OCI-LY7 (cell line): Measurements from ENCODE around the gene CACTIN. TPM values are rescaled to one million over a fixed set of nuclear protein-coding genes. Genes with fewer than 3 reads are reported as not detected.
A peak's percentile ranks its signal among the peaks of the same experiment; 100 is the strongest.
"Not testable (repeated sequence)": the region's sequence is repeated elsewhere in the genome, so short reads cannot be mapped to it uniquely, and the experiment has no call there.

Source experiments
- BruUV-seq: library from RNA; stranded (reverse); fragments of 400-500 nt; replicated peaks from 2 replicates; lab custom pipeline; 2021; lab: Mats Ljungman, UMichigan
- CTCF ChIA-PET: fragments of 300-600 bp; sonication (Branson Sonifier 250); formaldehyde crosslinking; loops from one replicate; lab custom pipeline; 2022; ENCODE audit warnings: antibody characterized with exemption; ENCODE audit not compliant: unreplicated experiment; lab: Charles Lee
- POLR2A ChIA-PET: fragments of 300-600 bp; sonication (Branson Sonifier 250); formaldehyde crosslinking; loops from one replicate; lab custom pipeline; 2022; ENCODE audit warnings: antibody characterized with exemption; lab: Charles Lee
- DNase-seq: peaks from one replicate; pipeline ENCODE4 v3.0.0-alpha.2; 2015; ENCODE audit warnings: low spot score
- H2AFZ ChIP-seq: fragments of 200-600 bp; sonication (generic), shearing (Covaris generic); 2 replicates; pipeline ENCODE4 v1.6.1; 2014; ENCODE audit warnings: mild to moderate bottlenecking, antibody characterized with exemption, low read length, moderate library complexity
- H3K27ac ChIP-seq: fragments of 200-600 bp; sonication (generic); 2 replicates; pipeline ENCODE4 v1.5.1; 2014; ENCODE audit warnings: mixed run types, low read depth, mild to moderate bottlenecking, moderate library complexity, low read length, inconsistent platforms; ENCODE audit not compliant: poor library complexity, severe bottlenecking
- H3K36me3 ChIP-seq: fragments of 200-600 bp; sonication (generic); 2 replicates; pipeline ENCODE4 v1.6.1; 2014; ENCODE audit warnings: mild to moderate bottlenecking, antibody characterized with exemption, low read length, moderate library complexity, mixed read lengths; ENCODE audit not compliant: insufficient read depth
- H3K4me1 ChIP-seq: fragments of 200-600 bp; sonication (generic); 2 replicates; pipeline ENCODE4 v1.5.1; 2014; ENCODE audit warnings: mild to moderate bottlenecking, low read length; ENCODE audit not compliant: insufficient read depth, poor library complexity, severe bottlenecking
- H3K4me2 ChIP-seq: fragments of 200-600 bp; sonication (generic); 2 replicates; pipeline ENCODE4 v1.6.1; 2014; ENCODE audit warnings: mild to moderate bottlenecking, low read length
- H3K4me3 ChIP-seq: fragments of 200-600 bp; sonication (generic); 2 replicates; pipeline ENCODE4 v1.5.1; 2014; ENCODE audit warnings: mild to moderate bottlenecking, low read depth, low read length; ENCODE audit not compliant: poor library complexity, severe bottlenecking
- H3K79me2 ChIP-seq: fragments of 200-600 bp; sonication (generic); 2 replicates; pipeline ENCODE4 v1.6.1; 2016; ENCODE audit warnings: low read depth, mild to moderate bottlenecking, low read length, moderate library complexity, mixed read lengths; ENCODE audit not compliant: insufficient read depth
- H3K9me2 ChIP-seq: fragments of 200-600 bp; sonication (generic); 2 replicates; pipeline ENCODE4 v1.6.1; 2016; ENCODE audit warnings: mild to moderate bottlenecking, low read length, mixed read lengths; ENCODE audit not compliant: insufficient read depth
- H3K9me3 ChIP-seq: fragments of 200-600 bp; sonication (generic); 2 replicates; pipeline ENCODE4 v1.6.1; 2014; ENCODE audit warnings: mild to moderate bottlenecking, mixed run types, low read length, mixed read lengths
- H4K20me1 ChIP-seq: fragments of 200-600 bp; sonication (generic); 2 replicates; pipeline ENCODE4 v1.6.1; 2014; ENCODE audit warnings: mild to moderate bottlenecking, antibody characterized with exemption, low read length, moderate library complexity, mixed read lengths; ENCODE audit not compliant: insufficient read depth
- EZH2phosphoT487 ChIP-seq: fragments of 200-600 bp; sonication (generic); IDR thresholded peaks from 2 replicates; pipeline ENCODE4 v1.6.1; 2018; ENCODE audit warnings: low read depth, borderline replicate concordance, mild to moderate bottlenecking, mixed run types, antibody characterized with exemption, low read length, moderate library complexity, mixed read lengths
- intact Hi-C: fragments of 100-400 bp; cut with micrococcal nuclease; formaldehyde crosslinking; loops from one replicate; pipeline ENCODE4 v1.10.0; 2022; ENCODE audit not compliant: unreplicated experiment
- total RNA-seq, 2 experiments: library from RNA; depleted of rRNA in 1 of 2; stranded (reverse); fragments of >200 nt in 1 of 2; shearing (Covaris generic) in 1 of 2; gene quantifications; 2 replicates each; pipeline ENCODE4 v1.2.3, GENCODE V29; 2014 to 2022
- TF ChIP-seq, protein P1 (sequence below): fragments of 200-600 bp; sonication (generic); conservative IDR thresholded peaks from 2 replicates; pipeline ENCODE4 v1.5.1; 2014; ENCODE audit warnings: mild to moderate bottlenecking, antibody characterized with exemption, low read length, moderate library complexity, mixed read lengths

The CACTIN gene
- total RNA-seq, 2 experiments from 2014 or later, result 34.2 to 35.9 TPM

DNA sequence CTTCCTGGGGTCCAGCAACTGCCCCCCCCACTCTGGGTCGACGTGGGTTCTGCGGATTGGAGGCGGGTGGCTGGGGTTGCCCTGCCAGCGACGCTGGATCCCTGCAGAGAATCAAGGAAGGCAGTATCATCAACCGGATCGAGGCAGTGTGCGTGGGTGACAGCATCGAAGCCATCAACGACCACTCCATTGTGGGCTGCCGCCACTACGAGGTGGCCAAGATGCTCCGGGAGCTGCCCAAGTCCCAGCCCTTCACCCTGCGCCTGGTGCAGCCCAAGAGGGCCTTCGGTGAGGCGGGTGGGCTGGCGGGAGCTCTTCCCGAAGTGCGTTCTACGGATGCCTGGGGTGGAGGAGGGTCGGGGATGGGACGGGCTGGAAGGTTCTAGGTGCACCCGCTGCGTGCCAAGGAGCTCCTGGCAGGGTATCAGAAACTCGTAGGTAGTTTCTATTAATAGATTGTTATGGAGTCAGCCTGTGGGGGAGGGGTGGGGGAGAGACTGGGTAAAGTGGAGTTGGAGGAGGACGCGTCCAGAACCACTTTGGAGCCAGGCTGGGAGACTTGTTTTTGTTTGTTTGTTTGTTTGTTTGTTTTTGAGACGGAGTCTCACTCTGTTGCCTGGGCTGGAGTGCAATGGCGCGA, 39.8 kb downstream of the CACTIN start:
- no TSS peak for BruUV-seq
- Histone ChIP-seq H3K9me2 (no peaks in the 10 kb centered on the region), H4K20me1 (no peaks in the 10 kb centered on the region), H3K4me3 (no peak overlapping the region), H3K9me3 (no peaks in the 10 kb centered on the region; the same call in 1 of the 2 replicates), H2AFZ (no peak overlapping the region), H3K27ac (no peak overlapping the region), H3K4me2 (no peak overlapping the region), H3K4me1 (no peaks in the 10 kb centered on the region), H3K79me2 (no peaks in the 10 kb centered on the region), H3K36me3 (no peaks in the 10 kb centered on the region)
- ChIA-PET POLR2A (no interaction called here), CTCF (interaction anchor here (0.6 kb wide), 1 partner anchor 32 kb away, joined by 4 read pairs; no protein-coding TSS in a partner anchor)
- TF ChIP-seq, protein P1, sequence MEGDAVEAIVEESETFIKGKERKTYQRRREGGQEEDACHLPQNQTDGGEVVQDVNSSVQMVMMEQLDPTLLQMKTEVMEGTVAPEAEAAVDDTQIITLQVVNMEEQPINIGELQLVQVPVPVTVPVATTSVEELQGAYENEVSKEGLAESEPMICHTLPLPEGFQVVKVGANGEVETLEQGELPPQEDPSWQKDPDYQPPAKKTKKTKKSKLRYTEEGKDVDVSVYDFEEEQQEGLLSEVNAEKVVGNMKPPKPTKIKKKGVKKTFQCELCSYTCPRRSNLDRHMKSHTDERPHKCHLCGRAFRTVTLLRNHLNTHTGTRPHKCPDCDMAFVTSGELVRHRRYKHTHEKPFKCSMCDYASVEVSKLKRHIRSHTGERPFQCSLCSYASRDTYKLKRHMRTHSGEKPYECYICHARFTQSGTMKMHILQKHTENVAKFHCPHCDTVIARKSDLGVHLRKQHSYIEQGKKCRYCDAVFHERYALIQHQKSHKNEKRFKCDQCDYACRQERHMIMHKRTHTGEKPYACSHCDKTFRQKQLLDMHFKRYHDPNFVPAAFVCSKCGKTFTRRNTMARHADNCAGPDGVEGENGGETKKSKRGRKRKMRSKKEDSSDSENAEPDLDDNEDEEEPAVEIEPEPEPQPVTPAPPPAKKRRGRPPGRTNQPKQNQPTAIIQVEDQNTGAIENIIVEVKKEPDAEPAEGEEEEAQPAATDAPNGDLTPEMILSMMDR, result no peak
- TF ChIP-seq EZH2phosphoT487, result no peak
- DNase-seq, result no peak
- intact Hi-C loops, result no loop called here

DNA sequence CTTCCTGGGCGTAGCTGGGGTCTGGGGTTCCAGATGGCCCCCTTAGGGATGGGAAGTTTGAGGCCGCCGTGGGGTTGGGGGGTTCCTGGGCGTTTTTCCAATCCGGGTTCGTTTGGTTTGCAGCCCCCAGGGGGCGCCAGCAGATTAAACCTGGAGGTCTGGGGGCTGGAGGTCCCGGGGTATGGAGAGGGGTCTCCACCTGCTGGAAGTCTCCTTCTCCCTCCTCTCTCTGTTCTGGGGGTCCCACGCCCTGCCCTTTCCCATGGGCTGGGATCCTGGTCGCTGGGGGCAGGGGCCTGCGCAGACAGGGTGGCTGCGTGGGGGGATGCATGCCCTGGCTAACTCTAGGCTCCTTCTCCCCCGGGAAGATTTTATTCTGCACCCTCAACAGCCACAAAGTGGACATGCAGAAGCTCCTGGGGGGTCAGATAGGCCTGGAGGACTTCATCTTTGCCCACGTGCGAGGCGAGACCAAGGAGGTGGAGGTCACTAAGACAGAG, 40.4 kb downstream of the CACTIN start:
- no peak overlapping the region for H2AFZ ChIP-seq
- no peaks in the 10 kb centered on the region for H3K9me3 ChIP-seq
- no peaks in the 10 kb centered on the region for H3K36me3 ChIP-seq
- intact Hi-C loops, result no loop called here
- H3K9me2 ChIP-seq, result no peaks in the 10 kb centered on the region
- POLR2A ChIA-PET, result no interaction called here
- no TSS peak for BruUV-seq
- no peak overlapping the region for H3K27ac ChIP-seq
- H3K4me2 ChIP-seq, result no peak overlapping the region
- H3K79me2 ChIP-seq, result no peaks in the 10 kb centered on the region
- CTCF ChIA-PET, result interaction anchor here (0.6 kb wide), 1 partner anchor 32 kb away, joined by 4 read pairs; no protein-coding TSS in a partner anchor
- H4K20me1 ChIP-seq, result no peaks in the 10 kb centered on the region
- TF ChIP-seq EZH2phosphoT487, result no peak
- TF ChIP-seq, protein P1, result peak; percentile 80
- no peak overlapping the region for H3K4me3 ChIP-seq
- H3K4me1 ChIP-seq, result no peaks in the 10 kb centered on the region
- peak; percentile 30 for DNase-seq

DNA sequence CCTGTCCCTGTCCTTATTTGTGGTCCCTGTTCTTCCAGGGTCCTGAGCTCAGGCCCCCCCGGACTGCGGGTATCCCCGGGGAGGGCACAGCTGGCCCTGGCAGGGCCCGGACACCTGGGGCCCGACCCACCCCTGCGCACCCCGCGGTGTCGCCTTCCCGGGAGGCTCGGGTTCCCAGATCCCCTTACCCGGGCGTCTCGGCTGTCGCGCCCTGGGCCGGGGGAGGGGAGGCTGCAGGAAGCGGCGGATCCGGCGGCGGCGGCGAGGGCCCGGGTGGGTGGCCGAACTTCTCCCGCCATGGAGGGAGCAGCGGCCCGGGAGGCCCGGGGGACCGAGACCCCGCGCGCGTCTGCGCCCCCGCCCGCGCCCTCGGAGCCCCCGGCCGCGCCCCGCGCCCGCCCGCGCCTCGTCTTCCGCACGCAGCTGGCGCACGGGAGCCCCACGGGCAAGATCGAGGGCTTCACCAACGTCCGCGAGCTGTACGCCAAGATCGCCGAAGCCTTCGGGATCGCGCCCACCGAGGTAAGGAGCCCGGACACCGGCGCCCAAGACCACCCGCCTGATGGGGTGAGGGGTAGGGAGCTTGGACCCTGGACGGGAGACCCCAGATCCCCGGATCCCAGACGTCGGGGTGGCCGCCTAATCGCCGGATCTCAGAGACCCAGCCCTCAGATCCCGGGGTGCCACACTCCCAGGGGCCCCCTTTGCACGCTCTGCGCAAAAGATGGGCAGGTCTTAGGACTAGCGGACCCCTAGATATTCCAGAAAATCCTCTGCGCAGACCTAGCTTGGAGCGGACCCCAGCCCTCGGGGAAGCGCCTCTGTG, 41.1 kb downstream of the CACTIN start, which contains the start of gene GIPC3:
TSS of gene GIPC3 (plus strand) at position 178 of the 826 bp plus-strand sequence. CDS start at position 298, 120 bp downstream.
- intact Hi-C loops, result no loop called here
- no peaks in the 10 kb centered on the region for H3K79me2 ChIP-seq
- no TSS peak for BruUV-seq
- ChIA-PET CTCF (no interaction called here), POLR2A (no interaction called here)
- no peak for TF ChIP-seq EZH2phosphoT487
- H4K20me1 ChIP-seq, result no peaks in the 10 kb centered on the region
- H3K27ac ChIP-seq, result no peak within 1 kb of the TSS
- H3K36me3 ChIP-seq, result no peaks in the 10 kb centered on the region
- no peak within 1 kb of the TSS for H2AFZ ChIP-seq
- H3K4me1 ChIP-seq, result no peaks in the 10 kb centered on the region
- H3K4me2 ChIP-seq, result no peak within 1 kb of the TSS
- no peak for DNase-seq
- H3K4me3 ChIP-seq, result no peak within 1 kb of the TSS
- H3K9me2 ChIP-seq, result no peaks in the 10 kb centered on the region
- no peaks in the 10 kb centered on the region for H3K9me3 ChIP-seq

DNA sequence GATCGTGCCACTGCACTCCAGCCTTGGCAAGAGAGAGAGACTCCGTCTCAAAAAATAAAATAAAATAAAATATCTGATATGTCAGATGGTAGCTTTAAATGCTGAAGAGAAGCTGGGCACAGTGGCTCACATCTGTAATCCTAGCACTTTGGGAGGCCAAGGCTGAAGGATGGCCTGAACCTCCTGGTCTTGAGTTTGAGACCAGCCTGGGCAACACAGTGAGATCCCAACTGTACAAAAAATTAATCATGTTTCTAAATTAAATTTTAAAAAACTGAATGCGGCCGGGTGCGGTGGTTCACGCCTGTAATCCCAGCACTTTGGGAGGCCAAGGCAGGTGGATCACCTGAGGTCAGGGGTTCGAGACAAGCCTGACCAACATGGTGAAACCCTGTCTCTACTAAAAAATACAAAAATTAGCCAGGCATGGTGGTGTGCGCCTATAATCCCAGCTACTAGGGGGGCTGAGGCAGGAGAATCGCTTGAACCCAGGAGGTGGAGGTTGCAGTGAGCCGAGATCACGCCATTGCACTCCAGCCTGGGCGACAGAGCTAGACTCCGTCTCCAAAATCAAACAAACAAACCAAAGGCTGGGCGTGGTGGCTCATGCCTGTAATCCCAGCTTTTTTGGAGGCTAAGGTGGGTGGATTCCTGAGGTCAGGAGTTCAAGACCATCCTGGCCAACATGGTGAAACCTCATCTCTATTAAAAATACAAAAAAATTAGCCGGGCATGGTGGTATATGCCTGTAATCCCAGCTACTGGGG, 42.4 kb downstream of the CACTIN start:
- H3K79me2 ChIP-seq, CTCF ChIA-PET, DNase-seq, H3K9me3 ChIP-seq, H3K4me3 ChIP-seq, H2AFZ ChIP-seq, H3K9me2 ChIP-seq, H3K27ac ChIP-seq, intact Hi-C loops, H3K36me3 ChIP-seq, BruUV-seq, POLR2A ChIA-PET, H4K20me1 ChIP-seq, H3K4me1 ChIP-seq, H3K4me2 ChIP-seq: not testable (repeated sequence)
